Stomach smooth muscle (tissue), 2 donors: Measurements from ENCODE around the gene CCDC178.
"Not testable (repeated sequence)": the region's sequence is repeated elsewhere in the genome, so short reads cannot be mapped to it uniquely, and the experiment has no call there.

Experiments used
- H3K27ac ChIP-seq: one replicate; pipeline ENCODE4 v1.7.0; 2013; ENCODE audit warnings: mild to moderate bottlenecking, low read length, inconsistent platforms
- H3K27me3 ChIP-seq, 2 donors: one replicate each; pipeline ENCODE4 v1.7.0; 2013; ENCODE audit warnings: low read length in 2 of 2; ENCODE audit not compliant: insufficient read depth in 2 of 2, control insufficient read depth in 1 of 2
- H3K36me3 ChIP-seq, 2 donors: one replicate each; pipeline ENCODE4 v1.7.0; 2013; ENCODE audit warnings: low read length in 2 of 2; ENCODE audit not compliant: control insufficient read depth in 2 of 2, insufficient read depth in 2 of 2
- H3K4me1 ChIP-seq: one replicate; pipeline ENCODE4 v1.7.0; 2013; ENCODE audit warnings: low read length; ENCODE audit not compliant: control insufficient read depth, insufficient read depth
- H3K4me3 ChIP-seq, 2 donors: one replicate each; pipeline ENCODE4 v1.7.0; 2013; ENCODE audit warnings: low read length in 2 of 2
- H3K9ac ChIP-seq, 2 donors: one replicate each; pipeline ENCODE4 v1.7.0; 2013; ENCODE audit warnings: low read length in 2 of 2, mild to moderate bottlenecking in 1 of 2
- H3K9me3 ChIP-seq, 2 donors: one replicate each; pipeline ENCODE4 v1.7.0; 2013; ENCODE audit warnings: low read length in 2 of 2; ENCODE audit not compliant: control insufficient read depth in 2 of 2
- donor health status: healthy.
- donor health status: Pancreatic carcinoma.

The CCDC178 gene

GRCh38 chr18:33355756-33356155, 84.8 kb downstream of the CCDC178 start:
- no peaks in the 10 kb centered on the region for H3K27me3 ChIP-seq
- no peaks in the 10 kb centered on the region for H3K4me1 ChIP-seq
- H3K27ac ChIP-seq = no peak overlapping the region
- no peak overlapping the region for H3K9ac ChIP-seq
- H3K4me3 ChIP-seq = no peak overlapping the region
- no peaks in the 10 kb centered on the region for H3K9me3 ChIP-seq
- H3K36me3 ChIP-seq = no peaks in the 10 kb centered on the region

- H3K27ac ChIP-seq = no peak overlapping the region
- no peaks in the 10 kb centered on the region for H3K27me3 ChIP-seq
- no peaks in the 10 kb centered on the region for H3K9me3 ChIP-seq
- H3K4me1 ChIP-seq = no peaks in the 10 kb centered on the region
- H3K9ac ChIP-seq = no peak overlapping the region
- H3K4me3 ChIP-seq = no peak overlapping the region
- H3K36me3 ChIP-seq = no peaks in the 10 kb centered on the region
Observed at GRCh38 chr18:33355263-33355662, 85.3 kb downstream of the CCDC178 start.

GRCh38 chr18:33350256-33350655, 90.3 kb downstream of the CCDC178 start:
- Histone ChIP-seq H3K27me3 (no peaks in the 10 kb centered on the region), H3K36me3 (no peaks in the 10 kb centered on the region), H3K9ac (no peak overlapping the region), H3K4me3 (no peak overlapping the region), H3K4me1 (no peaks in the 10 kb centered on the region), H3K9me3 (no peaks in the 10 kb centered on the region), H3K27ac (no peak overlapping the region)

- H3K4me3 ChIP-seq, H3K9me3 ChIP-seq: not testable (repeated sequence)
Observed at GRCh38 chr18:33339733-33340132, 100.8 kb downstream of the CCDC178 start.

GRCh38 chr18:33334781-33335180, 105.7 kb downstream of the CCDC178 start:
- Histone ChIP-seq H3K27me3 (no peaks in the 10 kb centered on the region), H3K36me3 (no peaks in the 10 kb centered on the region), H3K4me1 (no peaks in the 10 kb centered on the region), H3K27ac (no peak overlapping the region), H3K4me3 (no peak overlapping the region), H3K9me3 (peaks cover 0 to 5% of the 10 kb centered on the region in 2 donors), H3K9ac (no peak overlapping the region)

More at GRCh38 chr18:33339733-33340132, 100.8 kb downstream of the CCDC178 start:
- H3K27ac ChIP-seq, H3K4me1 ChIP-seq, H3K9ac ChIP-seq, H3K36me3 ChIP-seq, H3K27me3 ChIP-seq: not testable (repeated sequence)

GRCh38 chr18:33330711-33331110, 109.8 kb downstream of the CCDC178 start:
- Histone ChIP-seq H3K9ac (no peak overlapping the region), H3K9me3 (no peaks in the 10 kb centered on the region), H3K27ac (no peak overlapping the region), H3K4me3 (no peak overlapping the region), H3K4me1 (no peaks in the 10 kb centered on the region), H3K27me3 (no peaks in the 10 kb centered on the region), H3K36me3 (no peaks in the 10 kb centered on the region)

- no peak overlapping the region for H3K4me3 ChIP-seq
- no peak overlapping the region for H3K9ac ChIP-seq
- H3K9me3 ChIP-seq = no peaks in the 10 kb centered on the region
- no peaks in the 10 kb centered on the region for H3K4me1 ChIP-seq
- no peaks in the 10 kb centered on the region for H3K27me3 ChIP-seq
- no peak overlapping the region for H3K27ac ChIP-seq
- H3K36me3 ChIP-seq = no peaks in the 10 kb centered on the region
Observed at GRCh38 chr18:33326975-33327374, 113.5 kb downstream of the CCDC178 start.

GRCh38 chr18:33317640-33318039, 122.9 kb downstream of the CCDC178 start:
- Histone ChIP-seq H3K4me3 (no peak overlapping the region), H3K27ac (no peak overlapping the region), H3K9me3 (peaks cover 0 to 3% of the 10 kb centered on the region in 2 donors), H3K27me3 (no peaks in the 10 kb centered on the region), H3K36me3 (no peaks in the 10 kb centered on the region), H3K4me1 (no peaks in the 10 kb centered on the region), H3K9ac (no peak overlapping the region)

GRCh38 chr18:33316146-33316587, 124.4 kb downstream of the CCDC178 start:
- H3K9me3 ChIP-seq = peaks cover 0 to 3% of the 10 kb centered on the region in 2 donors
- H3K36me3 ChIP-seq = no peaks in the 10 kb centered on the region
- H3K27me3 ChIP-seq = no peaks in the 10 kb centered on the region
- no peaks in the 10 kb centered on the region for H3K4me1 ChIP-seq
- no peak overlapping the region for H3K4me3 ChIP-seq
- H3K27ac ChIP-seq = no peak overlapping the region
- H3K9ac ChIP-seq = no peak overlapping the region

- Histone ChIP-seq H3K4me1 (no peaks in the 10 kb centered on the region), H3K36me3 (no peaks in the 10 kb centered on the region), H3K9ac (no peak overlapping the region), H3K27me3 (no peaks in the 10 kb centered on the region), H3K9me3 (no peaks in the 10 kb centered on the region), H3K27ac (no peak overlapping the region), H3K4me3 (no peak overlapping the region)
Observed at GRCh38 chr18:33307520-33307919, 133.0 kb downstream of the CCDC178 start.

GRCh38 chr18:33304277-33304676, 136.2 kb downstream of the CCDC178 start:
- H3K27ac ChIP-seq = no peak overlapping the region
- H3K9me3 ChIP-seq = no peaks in the 10 kb centered on the region
- no peaks in the 10 kb centered on the region for H3K27me3 ChIP-seq
- H3K9ac ChIP-seq = no peak overlapping the region
- H3K4me1 ChIP-seq = no peaks in the 10 kb centered on the region
- no peak overlapping the region for H3K4me3 ChIP-seq
- no peaks in the 10 kb centered on the region for H3K36me3 ChIP-seq
